RPMI7951 (cell line): ENCODE data around the gene PASD1. TPM values are rescaled to one million over a fixed set of nuclear protein-coding genes. Genes with fewer than 3 reads are reported as not detected.

Experiments used
- DNase-seq: peaks from one replicate; pipeline ENCODE4 v3.0.0-alpha.2; 2012; ENCODE audit warnings: low read depth
- total RNA-seq: library from RNA; depleted of rRNA; stranded (reverse); fragments of >200 nt; shearing (Covaris generic); gene quantifications from 2 replicates; pipeline ENCODE4 v1.2.3, GENCODE V29; 2014; rRNA removed

PASD1 gene
- total RNA-seq, 1 experiment from 2014 or later, result not detected

DNA sequence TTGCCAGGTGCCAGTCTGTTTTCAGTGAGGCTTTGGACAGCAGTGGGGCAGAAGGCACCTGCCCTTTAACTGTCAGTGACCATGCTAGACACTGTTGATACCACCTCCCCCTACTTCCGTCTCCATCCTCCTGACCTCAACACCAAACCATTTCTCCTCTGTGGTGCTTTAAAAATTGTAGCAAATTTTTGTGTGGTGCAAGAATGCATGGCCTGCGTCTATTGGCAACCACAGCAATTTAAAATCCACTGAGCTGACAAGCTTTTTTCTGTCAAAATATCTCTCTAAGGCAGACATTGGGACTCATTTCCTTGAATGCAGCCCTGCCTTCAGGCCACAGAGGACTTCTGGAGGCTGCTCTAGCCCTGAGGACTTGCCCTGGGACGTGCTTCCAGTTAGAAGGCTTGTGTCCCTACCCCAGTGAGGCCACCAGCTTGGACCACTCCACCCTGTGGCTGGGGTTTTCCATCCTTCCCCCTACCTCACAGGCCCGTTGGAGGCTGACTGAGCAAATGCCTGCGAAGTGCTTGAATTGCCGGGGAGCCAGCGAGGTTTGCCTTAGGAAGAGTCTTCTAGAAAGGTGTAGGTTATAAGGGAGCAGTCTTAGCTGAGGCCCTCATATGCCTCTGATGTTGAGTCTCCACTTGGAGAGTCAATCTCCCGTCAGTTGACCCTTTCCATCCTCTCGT lies 138.7 kb downstream of the PASD1 start:
- no peak for DNase-seq

DNA sequence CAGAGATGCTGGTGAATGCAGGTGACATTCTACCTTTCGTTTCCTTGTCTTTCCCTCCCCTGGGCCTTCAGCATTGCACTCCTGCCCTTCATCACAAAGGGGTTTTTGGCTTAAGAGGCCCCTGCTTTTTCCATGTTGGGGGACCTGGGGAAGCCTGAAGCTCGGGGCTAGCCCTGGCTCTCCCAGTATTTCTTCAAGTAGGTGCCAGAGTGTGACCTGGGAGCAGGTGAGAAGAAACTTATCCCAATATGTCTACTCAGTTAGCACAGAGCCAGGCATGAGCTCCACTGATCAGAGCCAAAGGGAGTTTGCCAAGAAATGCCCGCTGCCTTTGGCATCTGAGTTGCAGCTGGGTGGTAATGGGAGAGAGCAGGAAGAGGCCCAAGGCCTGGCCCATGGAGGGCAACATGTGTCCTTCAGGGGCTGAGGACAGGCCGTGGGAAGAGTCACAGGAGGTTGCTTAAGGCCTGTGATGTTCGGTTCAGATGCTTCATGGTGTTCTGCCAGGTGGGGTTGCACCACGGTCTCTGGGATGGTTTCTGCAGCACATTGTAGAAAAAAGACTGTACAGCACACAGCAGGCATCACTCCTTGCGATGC lies 139.4 kb downstream of the PASD1 start:
- DNase-seq, result no peak

GRCh38 chrX:151703487-151703886 lies 140.0 kb downstream of the PASD1 start:
- no peak for DNase-seq

GRCh38 chrX:151704041-151704663 lies 140.7 kb downstream of the PASD1 start:
- no peak for DNase-seq

DNA sequence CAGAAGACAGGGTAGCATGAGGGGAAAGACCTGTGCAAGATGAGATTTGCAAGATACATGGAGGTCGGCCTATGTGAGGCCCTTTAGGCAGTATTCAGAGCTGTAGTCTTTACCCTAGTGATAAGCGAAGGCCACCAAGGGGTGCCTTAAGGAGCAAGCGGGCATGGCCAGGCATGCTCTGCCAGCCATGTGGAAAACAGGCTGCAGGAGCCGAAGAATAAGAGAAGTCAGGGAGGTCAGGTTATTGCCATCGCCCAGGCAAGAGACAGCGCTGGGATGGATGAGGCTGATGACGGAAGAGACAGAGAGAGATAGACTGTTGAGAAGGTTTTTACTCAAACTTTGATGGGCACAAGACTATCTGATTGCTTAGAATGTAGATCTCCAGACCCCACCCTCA lies 145.3 kb downstream of the PASD1 start:
- DNase-seq, result no peak

GRCh38 chrX:151710457-151710856 lies 147.0 kb downstream of the PASD1 start:
- DNase-seq, result no peak

- no peak for DNase-seq
Measured at GRCh38 chrX:151711154-151711553, 147.7 kb downstream of the PASD1 start.

DNA sequence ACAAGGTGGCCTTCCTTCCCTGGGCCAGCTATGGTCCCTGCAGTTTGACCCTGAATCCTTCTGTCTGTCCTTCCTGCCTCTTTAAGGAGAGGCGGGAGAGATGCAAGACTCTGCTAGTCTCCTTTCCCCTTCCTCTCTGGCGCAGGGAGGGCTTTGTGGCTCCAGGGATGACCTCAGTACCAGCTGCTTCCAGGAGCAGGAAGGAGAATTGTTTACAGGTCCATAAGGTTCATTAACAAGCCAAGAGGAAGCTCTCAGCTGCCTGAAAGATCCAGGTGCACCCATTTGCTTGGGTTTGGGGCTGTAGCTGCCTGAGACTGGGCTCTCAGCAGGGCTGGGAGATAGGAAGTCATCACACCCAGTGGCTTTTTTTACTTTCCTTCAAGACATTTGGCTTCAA lies 148.3 kb downstream of the PASD1 start:
- DNase-seq, result no peak

GRCh38 chrX:151712253-151712652 lies 148.8 kb downstream of the PASD1 start:
- no peak for DNase-seq

- DNase-seq, result peak; percentile 21
Measured at GRCh38 chrX:151713849-151714248, 150.4 kb downstream of the PASD1 start.

DNA sequence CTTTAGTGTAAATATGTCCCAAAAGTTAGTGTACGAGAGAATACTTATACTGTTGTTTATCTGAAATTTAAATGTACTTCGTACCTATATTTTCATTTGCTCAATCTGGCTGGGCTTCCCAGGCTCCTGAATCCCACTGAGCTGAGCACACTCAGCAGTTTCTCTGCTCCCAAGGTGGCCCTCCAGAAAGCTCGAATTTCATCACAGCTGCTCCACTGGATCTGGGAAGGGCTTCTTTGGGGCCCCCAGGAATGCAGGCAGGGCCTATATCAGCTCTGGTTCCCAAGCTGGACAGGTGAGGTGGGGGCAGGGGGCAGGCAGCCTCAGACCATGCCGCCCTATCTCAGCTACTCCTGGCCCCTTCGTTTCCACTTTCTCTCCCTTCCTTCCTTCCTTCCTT lies 150.9 kb downstream of the PASD1 start:
- no peak for DNase-seq

GRCh38 chrX:151715752-151716151 lies 152.3 kb downstream of the PASD1 start, which contains the start of gene FATE1:
Gene FATE1 (plus strand): TSS chrX:151716035. CDS start chrX:151716120, 85 bp downstream.
- DNase-seq, result no peak

DNA sequence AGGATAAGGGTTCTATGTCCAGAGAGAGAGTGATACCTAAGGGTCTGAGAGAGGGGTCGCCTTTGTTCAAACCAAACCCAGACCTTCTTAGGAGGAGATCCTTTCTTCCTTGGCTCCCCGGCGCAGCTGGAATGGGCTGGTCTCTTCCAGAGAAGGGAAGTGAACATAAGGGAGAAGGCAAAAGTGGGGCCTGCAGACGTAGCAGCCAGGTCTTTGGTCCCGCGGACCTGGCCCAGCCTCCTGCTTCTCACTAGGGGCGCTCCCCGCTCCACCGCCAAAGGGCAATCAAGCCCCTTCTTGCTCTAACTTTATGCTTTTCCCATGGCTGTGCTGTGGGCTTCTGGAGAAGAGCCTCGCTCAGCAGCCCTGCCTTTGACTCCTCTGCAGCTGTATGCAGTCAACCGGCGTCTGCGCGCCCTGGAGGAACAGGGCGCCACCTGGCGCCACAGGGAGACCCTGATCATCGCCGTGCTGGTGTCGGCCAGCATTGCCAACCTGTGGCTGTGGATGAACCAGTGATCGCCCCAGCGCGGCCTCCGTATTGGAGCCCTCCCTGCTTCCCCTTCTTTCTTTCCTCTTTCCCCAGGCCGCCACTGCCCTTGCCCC lies 158.9 kb downstream of the PASD1 start:
- DNase-seq, result no peak

DNA sequence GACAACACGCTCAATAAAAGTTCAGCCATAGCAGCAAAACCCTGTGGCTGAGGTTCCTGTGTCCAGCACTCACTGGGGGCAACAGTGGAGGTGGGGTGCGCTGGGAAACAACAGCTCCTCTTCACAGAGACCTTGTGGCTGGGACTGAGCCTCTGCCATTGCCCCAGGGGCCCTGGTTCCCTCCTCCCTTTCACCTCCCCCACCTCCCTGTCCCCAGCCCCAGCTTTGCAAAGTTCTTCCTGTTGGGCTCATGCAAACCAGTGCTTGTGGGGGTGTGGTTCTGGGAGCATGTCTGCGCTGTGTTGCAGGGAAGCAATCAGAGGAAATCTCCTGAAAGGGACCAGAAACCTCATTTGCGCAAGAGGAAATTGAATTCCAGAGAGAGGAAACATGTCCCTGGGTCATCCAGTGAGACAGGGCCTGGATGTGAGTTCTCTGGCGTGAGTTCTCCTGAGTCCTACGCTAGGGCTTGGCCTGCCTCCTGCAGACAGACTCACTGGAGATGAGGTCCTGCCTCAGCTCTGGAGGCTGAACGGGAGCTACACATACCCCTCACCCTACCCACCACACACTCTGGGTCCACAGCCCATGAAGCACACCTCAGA lies 159.8 kb downstream of the PASD1 start:
- DNase-seq, result no peak

GRCh38 chrX:151724563-151725337 lies 161.3 kb downstream of the PASD1 start:
- DNase-seq, result no peak

DNA sequence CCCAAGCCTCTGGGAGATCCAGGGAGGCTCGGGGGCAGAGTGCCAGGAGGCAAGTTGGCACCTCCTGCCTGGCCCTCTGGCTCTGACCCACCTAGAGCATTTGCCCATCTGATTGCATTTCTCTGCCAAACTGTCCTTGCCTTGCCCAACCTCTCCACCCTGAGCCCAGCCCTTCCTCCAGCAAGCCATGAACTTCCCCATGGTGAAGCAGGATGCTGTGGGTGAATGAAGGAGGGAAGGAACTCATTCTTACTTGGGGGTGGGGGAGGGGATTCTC lies 161.8 kb downstream of the PASD1 start:
- no peak for DNase-seq

Other genes with a start within 250 kb of the PASD1 start
- gene VMA21, start 166.5 kb upstream of the PASD1 start, total RNA-seq, result 60.3 and 63.6 TPM in 2 replicates
- not detected in 2 replicates for gene PRRG3, start 131.8 kb downstream of the PASD1 start, total RNA-seq
- not detected in 2 replicates for gene FATE1, start 152.4 kb downstream of the PASD1 start, total RNA-seq
- gene CNGA2, start 171.1 kb downstream of the PASD1 start, total RNA-seq, result not detected in 2 replicates